RPMI8226 (cell line): Measurements from ENCODE around the gene HMGN4.
A peak's percentile ranks its signal among the peaks of the same experiment; 100 is the strongest.

Experiments used
- DNase-seq: peaks from one replicate; pipeline ENCODE4 v3.0.0-alpha.2; 2015

HMGN4 gene

GRCh38 chr6:26553635-26554446 is 15.7 kb downstream of the HMGN4 start:
- peak; percentile 94 for DNase-seq

- DNase-seq = no peak
Observed at GRCh38 chr6:26554447-26554696, 16.2 kb downstream of the HMGN4 start.

DNA sequence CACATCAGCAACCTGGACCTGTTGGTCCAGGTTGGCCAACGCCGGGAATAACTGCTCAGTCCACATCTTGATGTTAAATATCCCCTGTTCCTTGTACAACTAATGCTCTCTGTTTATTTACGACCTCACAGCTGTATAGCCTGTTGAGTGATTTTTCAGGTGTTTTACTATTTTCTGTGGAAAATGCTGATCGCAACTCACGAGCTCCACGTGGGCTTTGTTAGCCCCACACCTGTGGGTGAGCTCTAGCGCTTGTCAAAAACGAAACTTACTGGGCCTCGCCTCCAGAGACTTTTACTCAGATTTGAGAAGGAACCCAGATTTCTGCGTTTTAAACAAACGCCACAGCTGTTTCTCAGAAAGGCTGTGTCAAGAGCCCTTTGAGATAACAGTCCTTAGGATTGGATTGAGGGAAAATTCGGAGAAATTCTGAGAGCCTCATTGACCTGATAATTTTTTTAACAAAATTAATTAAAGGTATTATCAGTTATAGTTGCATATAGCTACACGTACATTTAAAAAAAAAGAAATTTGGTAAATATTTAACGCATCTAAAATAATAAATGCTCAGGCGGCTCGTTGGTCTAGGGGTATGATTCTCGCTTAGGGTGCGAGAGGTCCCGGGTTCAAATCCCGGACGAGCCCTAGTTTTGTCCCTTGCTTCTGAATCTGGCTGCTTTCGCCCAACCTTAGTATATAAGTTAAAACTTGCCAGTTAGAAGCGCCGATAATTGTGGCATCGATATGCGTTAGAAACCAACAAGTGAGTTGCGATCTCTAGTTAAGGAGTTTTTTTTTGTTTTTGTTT is 16.7 kb downstream of the HMGN4 start:
- DNase-seq = peak; percentile 92

DNA sequence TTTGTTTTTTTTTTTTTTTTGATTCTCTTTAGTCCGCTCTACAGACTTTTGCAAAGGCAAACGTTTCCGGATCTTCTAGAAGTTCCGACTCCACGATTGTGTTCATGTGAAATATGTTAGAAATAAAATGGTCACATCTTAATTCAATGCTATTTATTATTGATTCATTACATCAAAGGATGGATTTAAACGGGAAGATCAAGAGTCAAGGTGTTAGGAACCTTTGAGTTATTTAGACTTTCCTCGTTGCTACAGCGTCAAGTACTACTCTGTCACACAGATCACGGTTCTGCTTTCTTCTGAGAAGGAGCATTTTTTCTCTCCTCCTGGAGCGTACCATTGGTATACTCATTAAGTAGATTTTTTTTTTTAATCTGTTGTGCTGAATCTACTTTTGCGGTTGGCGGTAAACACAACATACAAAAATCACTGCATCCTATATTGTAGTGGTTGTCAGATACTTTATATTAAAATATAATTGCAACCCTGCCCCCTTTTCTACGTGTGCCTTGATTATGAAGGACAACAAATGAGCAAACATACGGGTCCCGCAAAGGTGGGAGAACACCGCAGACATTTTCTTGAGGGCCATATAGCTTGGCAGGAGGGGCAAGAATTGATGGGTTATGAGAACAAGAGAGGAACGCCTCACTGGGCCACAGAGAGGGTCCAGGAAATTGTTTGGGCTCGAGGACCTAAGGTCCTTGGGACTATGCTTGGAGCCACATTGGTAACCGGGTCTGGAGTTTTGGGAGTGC is 17.5 kb downstream of the HMGN4 start:
- DNase-seq = peak; percentile 61

GRCh38 chr6:26556263-26557070 is 18.3 kb downstream of the HMGN4 start:
- DNase-seq = peak; percentile 88

DNA sequence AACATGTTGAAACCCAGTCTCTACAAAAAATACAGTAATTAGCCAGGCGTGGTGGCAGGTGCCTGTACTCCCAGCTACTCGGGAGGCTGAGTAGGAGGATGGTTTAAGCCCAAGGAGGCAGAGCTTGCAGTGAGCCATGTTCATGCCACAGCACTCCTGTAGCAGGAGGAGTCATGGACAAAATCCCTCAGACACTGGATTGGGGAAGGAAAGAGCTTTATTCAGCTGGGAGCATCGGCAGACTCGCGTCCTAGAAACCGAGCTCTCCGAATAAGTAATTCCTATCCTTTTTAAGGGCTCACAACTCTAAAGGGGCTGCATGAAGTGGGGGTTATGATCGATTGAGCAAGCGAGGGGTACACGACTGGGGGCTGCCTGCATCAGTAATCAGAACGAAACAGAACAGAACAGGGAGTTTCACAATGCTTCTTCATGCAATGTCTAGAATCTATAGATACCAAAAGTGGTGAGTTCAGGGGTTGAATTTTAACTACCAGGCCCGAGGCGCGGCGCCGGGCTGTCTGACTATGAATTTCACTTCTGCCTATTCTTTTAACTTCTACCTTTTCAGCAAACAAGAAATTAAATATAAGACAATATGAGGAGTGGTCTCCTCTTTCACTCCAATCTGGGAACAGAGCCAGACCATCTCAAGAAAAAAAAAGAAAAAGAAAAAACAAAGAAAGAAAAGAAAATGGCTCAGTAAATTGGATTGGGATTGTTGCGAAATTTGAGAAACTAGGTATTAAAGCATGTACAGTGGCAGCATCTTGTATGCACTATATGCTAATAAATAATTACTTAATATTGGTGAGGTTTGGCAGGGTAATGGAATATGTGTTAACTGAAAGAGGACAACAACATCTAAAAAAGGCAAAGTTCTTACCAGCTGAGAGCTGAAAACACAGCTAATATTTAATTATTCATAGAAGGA is 23.6 kb downstream of the HMGN4 start:
- no peak for DNase-seq

- DNase-seq = no peak
Observed at GRCh38 chr6:26563488-26563887, 25.3 kb downstream of the HMGN4 start.

GRCh38 chr6:26568601-26569432 is 30.7 kb downstream of the HMGN4 start:
- DNase-seq = peak; percentile 95

GRCh38 chr6:26569433-26569764 is 31.2 kb downstream of the HMGN4 start:
- DNase-seq = no peak

GRCh38 chr6:26570027-26570809 is 32.1 kb downstream of the HMGN4 start:
- DNase-seq = no peak

- DNase-seq = peak; percentile 90
Observed at GRCh38 chr6:26571592-26572296, 33.6 kb downstream of the HMGN4 start.

- no peak for DNase-seq
Observed at GRCh38 chr6:26575494-26575939, 37.4 kb downstream of the HMGN4 start.

DNA sequence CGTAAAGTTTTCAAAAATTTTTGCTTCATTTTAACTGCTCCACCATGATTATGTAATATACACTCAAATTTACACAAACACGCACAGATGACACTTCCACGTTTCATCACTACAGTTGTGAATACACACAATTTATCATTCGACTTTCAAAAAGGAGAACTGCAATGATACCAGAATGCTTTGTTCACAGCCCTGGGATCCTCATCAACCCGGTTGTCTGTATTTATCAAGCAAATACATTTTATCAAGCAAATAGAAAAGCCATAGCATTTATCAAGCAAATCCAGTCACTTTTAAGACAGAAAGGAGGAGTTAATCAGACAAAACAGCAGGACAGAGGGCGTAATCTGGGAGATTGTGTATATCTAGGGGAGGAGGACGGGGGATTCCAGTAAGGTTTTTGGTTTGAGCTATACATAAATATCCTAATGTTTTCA is 38.3 kb downstream of the HMGN4 start:
- no peak for DNase-seq

- DNase-seq = peak; percentile 72
Observed at GRCh38 chr6:26576929-26577719, 39.0 kb downstream of the HMGN4 start.

- DNase-seq = no peak
Observed at GRCh38 chr6:26577720-26578072, 39.5 kb downstream of the HMGN4 start.

DNA sequence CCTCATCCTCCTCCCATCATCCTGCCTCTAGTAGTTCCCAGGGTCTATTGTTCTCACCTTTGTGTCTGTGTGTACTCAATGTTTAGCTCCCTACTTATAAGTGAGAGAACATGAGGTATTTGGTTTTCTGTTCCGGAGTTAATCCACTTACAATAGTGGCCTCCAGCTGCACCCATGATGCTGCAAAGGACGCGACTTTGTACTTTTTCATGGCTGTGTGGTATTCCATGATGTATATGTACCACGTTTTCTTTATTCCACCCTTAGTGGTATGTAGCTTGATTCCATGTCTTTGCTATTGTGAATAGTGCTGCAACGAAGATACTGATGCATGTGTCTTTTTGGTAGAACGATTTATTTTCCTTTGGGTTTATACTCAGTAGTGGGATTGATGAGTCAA is 40.1 kb downstream of the HMGN4 start:
- DNase-seq = no peak

DNA sequence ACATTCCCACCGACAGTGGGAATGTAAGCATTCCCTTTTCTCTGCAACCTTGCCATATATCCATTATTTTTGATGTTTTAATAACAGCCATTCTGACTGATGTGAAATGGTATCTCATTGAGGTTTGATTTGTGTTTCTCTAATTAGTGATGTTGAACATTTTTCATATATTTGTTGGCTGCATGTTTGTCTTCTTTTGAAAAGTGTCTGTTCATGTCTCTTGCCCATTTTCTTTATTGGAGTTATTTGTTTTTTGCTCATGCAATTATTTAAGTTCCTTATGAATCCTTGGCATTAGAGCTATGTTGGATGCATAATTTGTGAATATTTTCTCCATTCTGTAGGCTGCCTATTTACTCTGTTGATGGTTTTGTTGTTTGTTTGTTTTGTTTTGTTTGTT is 40.6 kb downstream of the HMGN4 start:
- no peak for DNase-seq

DNA sequence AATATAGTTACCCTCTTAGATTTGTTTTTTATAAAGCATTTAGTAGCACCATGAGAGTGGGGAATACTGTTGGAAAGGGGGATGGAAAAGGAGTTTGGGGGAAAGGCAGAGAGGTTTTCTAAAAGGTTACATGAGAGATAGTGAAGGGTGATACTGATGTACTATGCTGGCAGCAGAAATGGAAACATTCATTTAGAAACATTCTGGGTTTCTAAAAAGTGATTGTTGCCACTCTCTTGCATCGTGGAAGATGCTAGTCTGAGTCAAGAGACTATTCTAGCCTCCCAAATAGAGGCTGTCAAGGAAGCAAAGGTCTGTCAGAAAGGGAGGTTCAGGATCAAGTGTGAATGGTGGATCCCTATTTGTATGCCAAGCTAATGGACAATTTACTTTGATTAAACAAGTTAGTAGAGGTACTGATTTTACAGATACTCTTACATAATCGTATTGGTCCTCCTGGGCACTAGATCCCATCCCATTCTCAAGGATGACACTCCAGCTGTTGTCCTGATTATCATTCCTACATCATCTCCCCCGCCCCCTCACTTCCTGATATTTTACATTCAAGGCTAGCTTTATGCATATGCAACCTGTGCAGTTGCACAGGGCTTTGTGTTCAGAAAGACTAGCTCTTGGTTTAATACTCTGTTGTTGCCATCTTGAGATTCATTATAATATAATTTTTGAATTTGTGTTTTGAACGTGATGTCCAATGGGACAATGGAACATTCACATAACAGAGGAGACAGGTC is 43.2 kb downstream of the HMGN4 start:
- DNase-seq = no peak
